DMS79 (cell line): ENCODE results near the gene VKORC1.
"Not testable (repeated sequence)": the region's sequence is repeated elsewhere in the genome, so short reads cannot be mapped to it uniquely, and the experiment has no call there.

ENCODE experiments used
- DNase-seq: peaks from one replicate; lab custom pipeline; 2025; lab: John Stamatoyannopoulos, UW

Gene VKORC1

GRCh38 chr16:31094424-31095120 lies at the start of gene VKORC1:
Gene VKORC1, minus strand, starts transcription at chr16:31094797. Its CDS starts 68 bp downstream, at chr16:31094729.
- DNase-seq = peak; percentile 95

GRCh38 chr16:31143694-31144148 lies 49.1 kb upstream of the VKORC1 start:
- DNase-seq = no peak

- no peak for DNase-seq
Measured at GRCh38 chr16:31143011-31143693, 48.6 kb upstream of the VKORC1 start.

- peak; percentile 97 for DNase-seq
Measured at GRCh38 chr16:31142109-31143010, 47.8 kb upstream of the VKORC1 start.

- no peak for DNase-seq
Measured at GRCh38 chr16:31141489-31142108, 47.0 kb upstream of the VKORC1 start.

GRCh38 chr16:31141071-31141469 lies 46.5 kb upstream of the VKORC1 start:
- DNase-seq = not testable (repeated sequence)

- no peak for DNase-seq
Measured at GRCh38 chr16:31138621-31139578, 44.3 kb upstream of the VKORC1 start.

- DNase-seq = not testable (repeated sequence)
Measured at GRCh38 chr16:31136822-31137499, 42.4 kb upstream of the VKORC1 start.

GRCh38 chr16:31136287-31136662 lies 41.7 kb upstream of the VKORC1 start:
- no peak for DNase-seq

- peak; percentile 39 for DNase-seq
Measured at GRCh38 chr16:31135535-31136286, 41.1 kb upstream of the VKORC1 start, which contains the start of gene PRSS8. Gene PRSS8, minus strand, starts transcription at chr16:31135727. Its CDS starts 229 bp downstream, at chr16:31135498.

GRCh38 chr16:31134625-31135534 lies 40.3 kb upstream of the VKORC1 start:
- peak; percentile 71 for DNase-seq

GRCh38 chr16:31134091-31134571 lies 39.5 kb upstream of the VKORC1 start:
- DNase-seq = no peak

GRCh38 chr16:31133046-31133501 lies 38.5 kb upstream of the VKORC1 start:
- DNase-seq = no peak

GRCh38 chr16:31132303-31132979 lies 37.8 kb upstream of the VKORC1 start:
- no peak for DNase-seq

- no peak for DNase-seq
Measured at GRCh38 chr16:31131841-31132271, 37.3 kb upstream of the VKORC1 start.

- no peak for DNase-seq
Measured at GRCh38 chr16:31131416-31131815, 36.8 kb upstream of the VKORC1 start.

- peak; percentile 15 for DNase-seq
Measured at GRCh38 chr16:31130899-31131298, 36.3 kb upstream of the VKORC1 start.
